Karpas-422 (cell line): ENCODE measurements around the gene PIGM. TPM values are rescaled to one million over a fixed set of nuclear protein-coding genes. Genes with fewer than 3 reads are reported as not detected.

Source experiments
- DNase-seq: peaks from one replicate; pipeline ENCODE4 v3.0.0-alpha.2; 2015
- H2AFZ ChIP-seq: fragments of 200-600 bp; sonication (generic); 2 replicates; pipeline ENCODE4 v1.6.1; 2014; ENCODE audit warnings: antibody characterized with exemption, low read length, mixed read lengths
- H3K27ac ChIP-seq: fragments of 200-600 bp; sonication (generic); 2 replicates; pipeline ENCODE4 v1.5.1; 2014; ENCODE audit warnings: mild to moderate bottlenecking, low read length, moderate library complexity
- H3K27me3 ChIP-seq: fragments of 200-600 bp; sonication (generic); 2 replicates; pipeline ENCODE4 v1.6.1; 2014; ENCODE audit warnings: low read length, mixed read lengths
- H3K36me3 ChIP-seq: fragments of 200-600 bp; sonication (generic); 2 replicates; pipeline ENCODE4 v1.6.1; 2014; ENCODE audit warnings: low read length, mixed read lengths; ENCODE audit not compliant: insufficient read depth
- H3K4me1 ChIP-seq: fragments of 200-600 bp; sonication (generic); 2 replicates; pipeline ENCODE4 v1.6.1; 2014; ENCODE audit warnings: mild to moderate bottlenecking, low read length, mixed read lengths
- H3K4me2 ChIP-seq: fragments of 200-600 bp; sonication (generic); 2 replicates; pipeline ENCODE4 v1.6.1; 2014; ENCODE audit warnings: low read length, low read depth, mild to moderate bottlenecking; ENCODE audit not compliant: poor library complexity, severe bottlenecking
- H3K4me3 ChIP-seq: fragments of 200-600 bp; sonication (generic); 2 replicates; pipeline ENCODE4 v1.5.1; 2014; ENCODE audit warnings: mild to moderate bottlenecking, antibody characterized with exemption, low read length, mixed read lengths
- H3K79me2 ChIP-seq: fragments of 200-600 bp; sonication (generic); 2 replicates; pipeline ENCODE4 v1.6.1; 2014; ENCODE audit warnings: mild to moderate bottlenecking, low read length, mixed read lengths
- H3K9ac ChIP-seq: fragments of 200-600 bp; sonication (generic); 2 replicates; pipeline ENCODE4 v1.6.0; 2014; ENCODE audit warnings: low read length
- H3K9me2 ChIP-seq: fragments of 200-600 bp; sonication (generic), shearing (Covaris generic); replicated peaks from 2 replicates; pipeline ENCODE4 v1.6.0; 2014; ENCODE audit warnings: mild to moderate bottlenecking, low read length, moderate library complexity; ENCODE audit not compliant: insufficient read depth
- H3K9me3 ChIP-seq: fragments of 300-700, 200-600 bp; sonication (generic); 2 replicates; pipeline ENCODE4 v1.6.1; 2014; ENCODE audit warnings: low read length, mixed read lengths
- H4K20me1 ChIP-seq: fragments of 200-600 bp; sonication (generic); 2 replicates; pipeline ENCODE4 v1.6.1; 2014; ENCODE audit warnings: mild to moderate bottlenecking, antibody characterized with exemption, low read length, low read depth; ENCODE audit not compliant: insufficient read depth
- total RNA-seq: library from RNA; depleted of rRNA; stranded (reverse); fragments of >200 nt; shearing (Covaris generic); gene quantifications from 2 replicates; pipeline ENCODE4 v1.2.3, GENCODE V29; 2014; ENCODE audit warnings: low replicate concordance

The PIGM gene
- total RNA-seq, 1 experiment from 2014 or later = 6.3 TPM

DNA sequence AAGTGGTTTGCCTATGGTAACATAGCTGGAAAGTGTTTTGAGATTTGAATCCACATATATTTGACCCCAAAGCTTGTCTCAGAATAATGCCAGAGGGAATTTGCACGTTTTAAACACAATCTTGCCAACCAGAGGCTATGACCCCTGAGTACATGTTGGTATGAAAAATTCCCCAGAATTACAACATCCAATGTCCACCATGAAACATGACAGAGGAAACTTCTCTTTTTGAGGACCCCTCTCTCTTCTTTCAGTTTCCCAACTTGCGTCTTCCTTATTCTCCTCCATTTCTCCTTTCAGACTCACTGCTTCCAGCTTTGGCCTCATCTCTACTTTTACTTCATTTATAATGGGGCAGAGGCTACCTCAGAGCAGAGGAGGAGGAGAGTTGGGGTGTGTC is 44.0 kb upstream of the PIGM start:
- Histone ChIP-seq H3K27me3 (no peaks in the 10 kb centered on the region), H3K27ac (no peak overlapping the region), H3K9me2 (no peaks in the 10 kb centered on the region), H4K20me1 (no peaks in the 10 kb centered on the region), H3K9me3 (no peaks in the 10 kb centered on the region), H3K36me3 (no peaks in the 10 kb centered on the region), H3K4me3 (no peak overlapping the region), H3K4me2 (no peak overlapping the region), H2AFZ (no peak overlapping the region), H3K9ac (no peak overlapping the region), H3K4me1 (peaks cover 9% of the 10 kb centered on the region; the same call in 1 of the 2 replicates), H3K79me2 (no peaks in the 10 kb centered on the region)
- DNase-seq = no peak

DNA sequence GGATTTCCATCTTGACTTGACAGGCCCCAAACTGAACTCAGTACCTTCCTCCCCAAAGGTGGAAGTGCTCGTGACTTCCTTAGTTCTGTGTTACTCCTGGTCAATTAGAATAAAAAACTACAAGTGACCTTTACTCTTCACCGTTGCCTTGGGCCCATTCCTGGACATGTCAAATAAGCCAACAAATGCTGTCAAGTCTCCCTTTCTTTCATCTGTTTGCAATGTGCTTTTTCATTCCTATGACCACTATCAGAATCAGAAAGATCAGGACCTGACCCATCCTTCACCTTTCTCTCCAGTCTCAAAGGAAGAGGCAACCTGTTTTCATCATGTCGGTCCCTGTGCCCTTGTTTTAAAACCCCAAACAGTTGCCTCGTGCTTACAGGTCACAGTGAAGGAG is 43.1 kb upstream of the PIGM start:
- H3K36me3 ChIP-seq = no peaks in the 10 kb centered on the region
- H3K4me1 ChIP-seq = peaks cover 17% of the 10 kb centered on the region
- no peaks in the 10 kb centered on the region for H3K9me2 ChIP-seq
- no peaks in the 10 kb centered on the region for H3K79me2 ChIP-seq
- H3K27me3 ChIP-seq = no peaks in the 10 kb centered on the region
- H3K9me3 ChIP-seq = no peaks in the 10 kb centered on the region
- H3K27ac ChIP-seq = no peak overlapping the region
- no peaks in the 10 kb centered on the region for H4K20me1 ChIP-seq
- no peak overlapping the region for H2AFZ ChIP-seq
- no peak overlapping the region for H3K9ac ChIP-seq
- H3K4me2 ChIP-seq = no peak overlapping the region
- DNase-seq = no peak
- H3K4me3 ChIP-seq = no peak overlapping the region

DNA sequence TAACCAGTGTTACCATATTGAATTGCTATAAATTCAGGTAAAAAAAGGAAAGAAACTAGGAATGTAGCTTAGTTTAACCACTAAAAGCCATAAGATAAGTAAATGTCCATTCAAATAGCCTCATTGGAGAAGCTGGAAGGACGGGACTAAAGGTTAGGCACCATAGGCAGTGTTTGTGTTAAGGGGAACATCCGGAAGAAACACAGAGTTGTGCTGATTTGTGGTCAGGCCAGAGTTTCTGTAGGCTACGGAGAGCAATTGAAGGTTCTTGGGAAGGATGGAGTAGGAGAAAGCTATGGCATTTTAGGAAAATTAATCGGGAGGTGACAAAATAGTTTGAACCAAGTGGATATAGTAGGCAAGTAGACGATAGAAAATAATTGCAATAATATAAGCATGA is 39.5 kb upstream of the PIGM start:
- Histone ChIP-seq H3K27me3 (no peaks in the 10 kb centered on the region), H4K20me1 (no peaks in the 10 kb centered on the region), H3K4me1 (peaks cover 13% of the 10 kb centered on the region), H3K9me3 (no peaks in the 10 kb centered on the region), H3K9me2 (no peaks in the 10 kb centered on the region), H3K9ac (no peak overlapping the region), H3K27ac (no peak overlapping the region), H3K4me3 (no peak overlapping the region), H3K79me2 (no peaks in the 10 kb centered on the region), H3K36me3 (no peaks in the 10 kb centered on the region), H3K4me2 (no peak overlapping the region), H2AFZ (no peak overlapping the region)
- DNase-seq = no peak

DNA sequence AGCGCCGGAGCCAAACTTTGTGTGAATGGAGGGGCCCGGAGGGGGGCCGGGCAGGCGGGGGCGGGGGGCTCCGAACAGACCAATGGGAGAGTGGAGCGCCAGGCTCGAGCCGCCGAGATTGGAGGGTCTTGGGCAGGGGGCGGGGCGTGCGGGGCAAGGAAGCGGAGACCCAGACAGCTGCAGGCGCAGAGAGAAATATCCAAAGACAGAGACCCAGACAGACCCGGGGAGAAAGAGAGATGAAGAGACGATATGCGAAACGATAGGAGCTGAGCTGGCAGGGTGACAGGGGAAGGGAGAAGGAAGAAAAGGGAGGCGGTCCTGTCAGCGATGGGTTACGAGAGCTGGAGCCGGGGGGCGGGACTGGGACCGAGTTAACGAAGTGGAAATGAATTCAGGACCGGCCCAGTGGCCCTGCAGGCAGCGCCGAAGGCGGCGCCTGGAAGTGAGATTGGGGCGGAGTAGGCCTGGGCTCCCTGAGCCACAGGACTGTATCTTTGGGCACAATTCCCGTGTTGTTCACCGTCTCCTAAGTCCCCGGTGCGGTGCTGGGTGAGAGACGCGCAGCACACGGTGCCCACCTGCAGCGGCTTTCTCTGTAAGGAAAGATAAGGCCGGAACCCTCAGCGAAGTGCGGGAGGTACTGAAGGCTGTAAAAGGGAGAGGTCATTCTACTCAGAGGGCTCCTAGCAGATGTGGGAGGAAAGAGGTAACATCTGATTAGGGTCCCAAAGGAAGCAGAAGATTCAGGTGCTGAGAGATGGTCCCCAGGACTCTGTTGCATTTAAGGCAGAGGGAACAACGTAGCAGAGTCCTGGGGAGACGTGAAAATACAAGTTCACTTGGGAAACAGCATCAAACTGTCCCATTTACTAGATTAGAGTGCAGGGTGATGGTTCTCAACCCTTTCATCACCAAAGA is 38.7 kb upstream of the PIGM start:
- Histone ChIP-seq H3K9ac (peak overlapping the region; percentile 47), H3K4me1 (peaks cover 13% of the 10 kb centered on the region), H3K4me3 (peak overlapping the region; percentile 67), H4K20me1 (no peaks in the 10 kb centered on the region), H3K79me2 (no peaks in the 10 kb centered on the region), H3K27me3 (no peaks in the 10 kb centered on the region), H3K9me3 (no peaks in the 10 kb centered on the region), H3K4me2 (peak overlapping the region; percentile 72), H2AFZ (peak overlapping the region; percentile 36), H3K27ac (no peak overlapping the region), H3K36me3 (no peaks in the 10 kb centered on the region), H3K9me2 (no peaks in the 10 kb centered on the region)
- peak; percentile 89 for DNase-seq

DNA sequence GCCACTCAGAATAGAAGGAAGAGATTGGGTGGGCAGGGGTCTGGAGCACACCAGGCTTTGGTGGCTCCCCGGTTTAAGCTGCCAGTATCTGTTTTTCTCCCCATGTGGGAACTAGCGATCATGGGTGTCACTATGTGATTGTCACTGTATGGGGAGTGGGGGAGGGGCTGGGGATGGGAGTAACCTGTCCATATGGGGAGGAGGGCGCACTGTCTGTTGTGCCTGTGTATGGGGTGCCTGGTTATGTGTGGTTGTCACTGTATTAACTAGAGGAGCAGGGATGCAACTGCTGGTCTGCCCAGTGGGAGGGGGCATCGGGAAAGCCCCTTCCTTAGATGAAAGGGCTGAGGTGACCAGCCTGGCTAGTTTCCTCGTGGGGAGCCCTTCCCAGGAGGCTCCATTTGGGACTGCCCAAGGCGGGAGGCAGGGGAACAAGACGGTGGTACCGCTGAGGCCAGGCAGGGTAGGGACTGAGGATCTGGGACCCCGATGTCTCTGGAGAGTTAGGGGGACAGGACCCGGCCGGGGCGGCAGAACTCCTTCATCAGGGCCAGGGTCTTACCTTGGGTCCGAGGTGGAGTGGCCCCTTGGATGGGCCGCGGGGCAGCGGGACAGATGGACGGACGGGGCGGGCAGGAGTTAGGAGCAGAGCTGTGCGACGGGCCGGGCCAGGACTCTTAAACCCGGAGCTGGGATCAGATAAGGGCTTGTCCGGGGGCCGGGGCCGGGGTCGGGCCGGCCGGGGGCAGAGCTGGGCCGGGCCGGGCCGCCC is 37.9 kb upstream of the PIGM start, which contains the start of gene KCNJ10:
Gene KCNJ10 (minus strand): TSS at position 701 of the 772 bp plus-strand sequence. CDS start 27,628 bp downstream, outside the sequence.
- peak within 1 kb of the TSS; percentile 47 for H3K9ac ChIP-seq
- H2AFZ ChIP-seq = peak within 1 kb of the TSS; percentile 36
- H3K4me1 ChIP-seq = peaks cover 13% of the 10 kb centered on the region
- no peak for DNase-seq
- H3K9me2 ChIP-seq = no peaks in the 10 kb centered on the region
- H3K4me3 ChIP-seq = peak within 1 kb of the TSS; percentile 67
- H4K20me1 ChIP-seq = no peaks in the 10 kb centered on the region
- H3K79me2 ChIP-seq = no peaks in the 10 kb centered on the region
- peak within 1 kb of the TSS; percentile 72 for H3K4me2 ChIP-seq
- H3K27me3 ChIP-seq = no peaks in the 10 kb centered on the region
- H3K27ac ChIP-seq = no peak within 1 kb of the TSS
- no peaks in the 10 kb centered on the region for H3K9me3 ChIP-seq
- H3K36me3 ChIP-seq = no peaks in the 10 kb centered on the region

DNA sequence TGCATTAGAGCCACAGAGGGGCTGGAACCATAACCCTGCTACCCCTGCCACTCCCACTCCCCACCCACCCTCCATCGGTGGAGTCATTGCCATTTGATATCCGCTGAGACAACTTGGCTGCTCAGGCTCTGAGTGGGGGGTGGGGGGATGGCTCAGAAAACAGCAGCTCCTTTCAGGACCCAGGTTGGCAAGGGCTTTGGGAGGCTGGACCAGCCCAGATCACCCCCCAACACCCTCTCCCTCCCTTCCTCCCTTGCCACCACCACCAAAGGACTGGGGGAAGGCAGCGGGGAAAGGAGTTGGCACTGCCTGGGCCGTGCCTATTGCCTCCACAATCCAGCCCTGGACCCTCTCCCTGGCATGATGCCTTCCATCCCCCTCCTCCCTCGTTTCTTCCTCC is 36.4 kb upstream of the PIGM start:
- H2AFZ ChIP-seq = no peak overlapping the region
- DNase-seq = no peak
- no peak overlapping the region for H3K27ac ChIP-seq
- H3K9me2 ChIP-seq = no peaks in the 10 kb centered on the region
- peaks cover 13% of the 10 kb centered on the region for H3K4me1 ChIP-seq
- no peaks in the 10 kb centered on the region for H3K79me2 ChIP-seq
- H3K27me3 ChIP-seq = no peaks in the 10 kb centered on the region
- no peak overlapping the region for H3K4me3 ChIP-seq
- no peaks in the 10 kb centered on the region for H4K20me1 ChIP-seq
- H3K36me3 ChIP-seq = no peaks in the 10 kb centered on the region
- no peak overlapping the region for H3K4me2 ChIP-seq
- no peak overlapping the region for H3K9ac ChIP-seq
- H3K9me3 ChIP-seq = no peaks in the 10 kb centered on the region

DNA sequence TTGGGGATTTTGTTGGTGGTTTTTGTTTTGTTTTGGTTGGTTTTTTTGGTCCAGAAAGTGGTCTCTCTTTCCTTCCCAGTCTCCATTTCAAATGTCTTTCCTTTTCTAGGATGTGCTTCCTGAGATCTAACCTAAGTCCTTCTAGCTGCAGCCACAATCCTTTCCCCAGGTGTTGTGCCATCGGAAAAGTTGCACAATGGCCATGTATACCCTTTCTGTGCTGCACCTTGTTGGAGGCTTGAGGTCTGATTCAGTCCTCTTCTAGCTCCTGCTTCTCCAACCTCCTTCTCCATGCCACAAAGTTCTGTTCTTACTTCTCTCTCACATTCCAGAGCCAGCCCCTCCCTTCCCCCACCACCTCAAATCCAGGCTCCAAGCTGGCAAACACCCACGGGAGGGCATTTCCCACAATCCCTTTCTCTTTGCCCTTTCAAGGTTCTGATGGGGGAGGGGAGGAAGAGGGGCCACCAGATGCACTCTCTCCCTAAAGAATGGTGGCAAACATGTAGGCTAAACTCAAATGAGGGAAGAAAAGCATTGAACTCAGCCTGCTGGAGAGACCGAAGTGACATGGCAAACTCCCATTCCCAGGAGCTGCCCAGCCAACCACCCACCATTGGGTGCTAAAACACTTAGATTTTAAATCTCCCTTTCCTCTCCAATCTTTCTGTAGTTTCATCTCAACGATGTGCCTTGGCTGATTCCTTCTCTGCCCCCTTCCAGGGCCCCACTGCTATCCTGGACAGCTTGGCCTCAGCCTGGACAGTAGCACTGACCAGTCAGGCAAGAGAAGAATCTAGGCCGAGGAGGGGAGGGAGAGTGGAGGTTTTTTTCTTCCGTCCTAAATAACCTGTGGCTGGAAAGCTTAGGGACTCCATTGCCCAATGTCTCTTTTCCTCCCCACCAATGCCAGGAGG is 35.3 kb upstream of the PIGM start:
- Histone ChIP-seq H4K20me1 (no peaks in the 10 kb centered on the region), H3K4me2 (no peak overlapping the region), H3K9me3 (no peaks in the 10 kb centered on the region), H3K4me1 (peaks cover 13% of the 10 kb centered on the region), H3K79me2 (no peaks in the 10 kb centered on the region), H3K27me3 (no peaks in the 10 kb centered on the region), H3K36me3 (no peaks in the 10 kb centered on the region), H3K9me2 (no peaks in the 10 kb centered on the region), H3K9ac (no peak overlapping the region), H3K4me3 (no peak overlapping the region), H3K27ac (no peak overlapping the region), H2AFZ (no peak overlapping the region)
- DNase-seq = no peak
